AG09319 (cell line): ENCODE results near the gene PCDH9.

Experiments used
- DNase-seq: peaks from one replicate; pipeline ENCODE4 v3.0.0-alpha.2; 2010; ENCODE audit warnings: low read depth; ENCODE audit errors: extremely low read depth
- TF ChIP-seq, protein P1 (sequence below): IDR thresholded peaks from 2 replicates; pipeline ENCODE4 v1.5.1; 2011; ENCODE audit warnings: low read depth, mild to moderate bottlenecking, inconsistent platforms, low read length, moderate library complexity

PCDH9 gene

DNA sequence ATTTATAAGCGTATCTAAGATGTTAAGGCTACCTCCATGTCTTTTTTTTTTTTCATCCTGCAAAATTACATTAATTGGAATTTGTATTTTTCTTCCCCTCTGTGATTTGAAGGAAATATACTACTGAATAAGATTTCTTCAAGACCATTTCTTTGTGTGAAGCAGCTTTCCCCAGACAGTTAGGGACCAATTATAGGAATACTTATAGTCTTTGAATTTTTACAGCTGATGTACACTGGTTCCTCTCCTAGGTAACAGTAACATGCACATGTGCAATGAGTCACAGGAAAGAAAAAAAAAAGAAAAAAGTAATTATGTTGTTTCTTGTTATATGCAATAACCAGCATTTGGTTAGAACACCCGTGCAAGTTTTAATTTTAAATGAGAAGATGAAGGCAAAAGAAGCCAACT lies 82.0 kb downstream of the PCDH9 start:
- TF ChIP-seq, protein P1, sequence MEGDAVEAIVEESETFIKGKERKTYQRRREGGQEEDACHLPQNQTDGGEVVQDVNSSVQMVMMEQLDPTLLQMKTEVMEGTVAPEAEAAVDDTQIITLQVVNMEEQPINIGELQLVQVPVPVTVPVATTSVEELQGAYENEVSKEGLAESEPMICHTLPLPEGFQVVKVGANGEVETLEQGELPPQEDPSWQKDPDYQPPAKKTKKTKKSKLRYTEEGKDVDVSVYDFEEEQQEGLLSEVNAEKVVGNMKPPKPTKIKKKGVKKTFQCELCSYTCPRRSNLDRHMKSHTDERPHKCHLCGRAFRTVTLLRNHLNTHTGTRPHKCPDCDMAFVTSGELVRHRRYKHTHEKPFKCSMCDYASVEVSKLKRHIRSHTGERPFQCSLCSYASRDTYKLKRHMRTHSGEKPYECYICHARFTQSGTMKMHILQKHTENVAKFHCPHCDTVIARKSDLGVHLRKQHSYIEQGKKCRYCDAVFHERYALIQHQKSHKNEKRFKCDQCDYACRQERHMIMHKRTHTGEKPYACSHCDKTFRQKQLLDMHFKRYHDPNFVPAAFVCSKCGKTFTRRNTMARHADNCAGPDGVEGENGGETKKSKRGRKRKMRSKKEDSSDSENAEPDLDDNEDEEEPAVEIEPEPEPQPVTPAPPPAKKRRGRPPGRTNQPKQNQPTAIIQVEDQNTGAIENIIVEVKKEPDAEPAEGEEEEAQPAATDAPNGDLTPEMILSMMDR: no peak
- no peak for DNase-seq

DNA sequence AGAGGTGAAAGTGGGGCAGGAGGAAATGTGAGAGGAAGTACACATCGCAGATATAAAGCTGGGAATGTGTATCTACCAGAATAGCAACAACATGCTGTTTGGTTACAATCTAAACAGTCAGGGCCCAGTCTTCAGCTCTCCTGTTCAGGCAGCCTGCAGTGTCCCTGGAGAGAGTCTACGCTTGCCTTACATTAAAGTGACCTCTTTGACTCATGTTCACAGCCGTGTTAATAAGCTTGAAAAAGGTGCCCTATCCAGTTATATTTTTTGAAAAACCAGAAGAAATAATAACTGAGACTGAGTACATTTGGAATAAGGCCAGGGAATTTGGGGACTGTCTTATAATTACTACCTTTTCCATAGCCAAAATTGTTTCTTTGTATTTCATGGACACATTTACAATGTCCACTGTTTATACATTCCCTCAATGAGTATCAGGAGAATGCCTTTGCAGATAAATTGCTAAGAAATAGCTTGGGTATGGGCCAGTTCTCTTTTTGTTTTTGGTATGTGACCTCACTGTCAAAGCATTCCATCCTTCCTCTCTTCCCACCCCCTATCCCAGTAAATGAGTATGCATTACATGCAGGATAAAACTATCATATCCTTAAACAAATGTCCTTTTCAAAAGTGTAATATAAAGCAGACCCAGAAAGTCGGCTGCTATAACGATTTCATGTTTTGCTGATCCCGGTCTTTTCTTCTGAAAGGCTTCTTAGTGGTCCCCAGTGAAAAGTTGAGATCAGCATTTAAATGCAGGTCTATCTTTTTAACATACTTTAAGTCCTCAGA lies 82.6 kb downstream of the PCDH9 start:
- TF ChIP-seq, protein P1: no peak
- no peak for DNase-seq

DNA sequence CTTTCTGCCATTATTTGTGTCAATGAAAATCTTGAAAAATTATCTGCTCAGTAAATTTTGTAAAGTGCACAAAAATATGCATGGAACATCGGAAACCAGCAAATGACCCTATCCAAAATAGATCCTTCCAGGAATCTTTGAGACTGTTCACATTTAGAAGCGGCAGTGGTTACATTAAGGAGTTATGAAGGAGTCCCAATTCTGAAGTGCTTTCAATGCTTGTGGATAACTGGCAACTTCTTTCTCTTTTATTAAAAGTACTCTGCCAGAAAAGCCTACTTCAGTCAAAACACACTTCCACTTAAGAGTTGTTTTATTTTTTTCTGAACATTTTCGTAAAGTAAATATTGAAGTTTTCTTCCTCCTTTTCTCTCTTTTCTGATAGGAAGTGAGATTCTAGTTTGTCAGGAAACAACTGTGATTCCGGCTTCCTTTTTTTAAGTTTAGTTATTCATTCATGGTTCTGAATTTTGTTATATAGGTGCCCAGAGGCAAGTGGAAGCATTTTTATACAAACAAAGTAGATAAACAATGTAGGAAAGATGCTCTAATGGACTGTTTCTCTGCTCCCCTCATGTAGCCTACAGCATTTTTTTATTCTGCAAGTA lies 83.5 kb downstream of the PCDH9 start:
- DNase-seq: no peak
- TF ChIP-seq, protein P1: no peak

DNA sequence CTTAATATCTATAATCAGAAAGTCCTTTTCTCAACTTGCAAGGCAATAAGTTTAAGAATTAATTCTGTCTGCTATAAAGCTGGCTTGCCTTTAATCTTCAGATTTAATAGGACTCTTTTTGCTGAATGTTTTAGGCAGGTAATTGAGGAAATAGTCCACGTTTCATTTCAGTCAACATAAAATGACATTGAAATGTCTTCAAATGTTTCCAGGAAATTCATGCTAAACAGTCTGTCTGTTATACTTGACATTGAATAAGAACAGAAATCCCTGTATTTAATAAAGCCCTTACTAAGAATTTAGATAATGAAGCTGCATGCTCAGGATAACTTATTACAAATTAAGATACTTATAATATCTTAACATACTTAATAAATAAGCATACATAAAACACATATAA lies 84.2 kb downstream of the PCDH9 start:
- no peak for DNase-seq
- TF ChIP-seq, protein P1: no peak

DNA sequence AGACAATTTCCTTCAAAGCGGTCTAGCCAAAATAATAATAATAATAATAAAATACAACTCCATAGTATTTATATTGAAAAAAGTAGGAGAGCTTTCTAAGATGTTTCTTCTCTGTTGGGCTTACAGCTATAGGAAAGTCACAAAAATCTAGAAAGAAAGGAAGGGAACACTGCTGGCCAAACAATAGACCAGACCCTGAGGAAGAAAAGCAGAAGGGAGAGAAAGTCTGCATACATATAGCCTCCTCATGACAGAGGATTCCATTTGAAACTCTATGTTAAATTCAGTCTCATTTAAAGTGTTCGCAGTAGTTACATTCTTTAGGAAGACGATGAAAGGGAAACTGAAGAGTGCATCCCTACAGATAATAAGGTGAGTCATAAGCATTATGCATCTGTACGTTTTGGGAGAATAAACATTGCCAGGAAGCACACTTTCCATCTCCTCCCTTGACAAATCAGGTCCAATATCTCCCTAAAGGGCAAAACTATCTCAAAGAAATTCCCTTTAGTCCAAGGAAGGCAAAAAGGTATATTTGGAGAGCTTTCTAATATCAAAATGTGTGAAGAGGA lies 86.5 kb downstream of the PCDH9 start:
- no peak for DNase-seq
- TF ChIP-seq, protein P1: no peak

DNA sequence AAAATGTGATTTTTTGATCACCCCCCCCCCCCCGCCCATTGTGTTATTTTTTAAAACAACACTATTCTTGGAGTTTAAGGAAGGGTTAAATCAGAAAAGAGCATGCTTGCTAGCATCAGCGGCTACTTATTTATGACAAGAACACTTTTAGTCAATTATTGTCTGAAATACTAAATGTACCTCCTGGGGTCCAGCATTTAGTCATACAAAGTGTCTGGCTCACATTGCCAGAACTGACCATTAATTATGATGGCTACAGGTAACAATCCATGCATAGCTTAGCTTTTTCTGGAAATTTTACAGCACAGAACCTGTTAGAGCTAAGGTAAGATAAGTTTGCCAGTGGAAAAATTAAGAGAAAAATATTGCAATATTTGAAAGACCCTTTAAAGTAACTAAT lies 90.1 kb downstream of the PCDH9 start:
- DNase-seq: no peak
- TF ChIP-seq, protein P1: no peak

DNA sequence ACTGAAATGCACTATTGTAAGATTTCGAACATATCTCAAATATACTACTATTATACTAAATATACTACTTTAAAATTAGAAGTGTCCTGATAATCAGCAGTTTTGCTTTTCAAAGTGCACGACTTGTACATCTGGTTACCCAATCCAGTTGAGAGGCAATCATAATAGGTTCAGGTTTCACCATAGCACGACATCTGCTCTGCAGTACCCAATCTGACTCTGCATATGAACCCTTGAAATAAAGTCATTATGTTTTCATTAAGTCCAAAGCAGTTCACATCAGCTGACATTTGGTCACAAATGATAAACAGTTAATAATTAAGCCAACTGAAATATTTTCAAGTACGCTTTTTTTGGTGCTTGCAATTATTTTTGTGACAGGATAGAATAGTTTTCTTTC lies 90.6 kb downstream of the PCDH9 start:
- TF ChIP-seq, protein P1: no peak
- DNase-seq: no peak
